DMS53 treated with DMSO at 0.1 percent for 48 hours (cell line): ENCODE data around the gene GNB4.
A peak's percentile ranks its signal among the peaks of the same experiment; 100 is the strongest.

Experiments used
- DNase-seq: peaks from one replicate; lab custom pipeline; 2025; ENCODE audit not compliant: unreplicated experiment; lab: John Stamatoyannopoulos, UW

GNB4 gene

DNA sequence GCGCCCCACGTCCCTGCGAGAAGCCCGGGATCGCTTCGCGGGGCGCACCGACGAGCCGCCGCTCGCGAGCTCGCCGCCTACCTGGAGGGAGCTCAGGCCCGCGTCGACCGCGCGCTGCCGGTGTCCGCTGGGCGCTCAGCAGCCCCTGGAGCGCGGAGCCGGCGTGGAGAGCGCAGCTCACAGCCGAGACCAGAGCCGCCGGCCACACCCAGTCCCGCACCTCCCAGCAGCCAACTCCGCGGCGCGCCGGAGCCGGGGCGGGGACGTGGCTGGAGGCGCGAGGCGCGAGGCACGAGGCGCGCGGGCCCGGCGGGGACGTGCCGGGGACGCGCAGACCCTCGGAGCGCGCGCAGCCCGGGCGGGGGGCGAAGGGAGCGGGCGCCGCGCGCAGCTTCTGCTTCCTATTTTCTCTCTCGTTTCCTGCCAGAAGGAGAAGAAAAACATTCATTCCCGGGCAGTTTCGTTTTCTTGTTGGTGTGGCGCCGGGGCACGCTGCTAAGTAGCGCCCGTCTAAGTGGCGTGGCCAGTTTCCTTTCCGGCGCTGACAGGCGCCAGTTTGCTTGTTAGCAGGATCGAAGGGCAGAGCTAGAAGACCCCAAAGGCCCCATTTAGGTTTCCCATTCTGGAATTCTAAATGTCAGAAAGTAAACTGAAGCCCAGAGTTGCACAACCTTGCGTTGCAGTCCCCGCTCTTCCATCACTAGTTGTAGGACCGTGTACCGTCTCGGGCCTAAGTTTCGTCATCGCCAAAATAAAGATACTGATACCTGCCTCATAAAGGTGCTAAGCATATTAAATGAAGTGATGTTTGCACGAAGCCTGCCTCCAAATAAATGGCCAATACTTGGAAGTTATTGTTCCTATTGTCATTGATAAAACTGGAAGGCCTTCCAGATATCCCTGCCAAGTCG lies at the start of gene GNB4:
Gene GNB4, minus strand, starts transcription at position 206 of the 911 bp plus-strand sequence. CDS start 25,270 bp downstream, outside the sequence.
- DNase-seq = peak; percentile 35

DNA sequence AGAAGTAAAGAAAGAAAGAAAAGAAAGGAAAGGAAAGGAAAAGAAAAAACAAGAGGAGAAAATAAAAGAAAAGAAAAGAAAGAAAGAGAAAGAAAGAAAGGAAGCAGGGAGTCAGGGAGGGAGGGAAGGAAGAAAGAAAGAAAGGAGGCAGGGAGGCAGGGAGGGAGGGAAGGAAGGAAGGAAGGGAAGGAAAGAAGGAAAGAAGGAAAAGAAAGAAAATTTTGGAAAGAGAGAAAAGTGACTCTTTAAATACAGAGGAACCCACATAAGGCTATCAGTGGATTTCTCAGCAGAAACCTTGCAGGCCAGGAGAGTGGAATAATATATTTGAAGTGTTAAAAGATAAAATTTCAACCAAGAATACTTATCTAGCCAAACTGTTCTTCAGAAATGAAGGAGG lies 44.2 kb upstream of the GNB4 start:
- DNase-seq = no peak

- DNase-seq = no peak
These were observed 42.0 kb upstream of the GNB4 start for GRCh38 chr3:179493260-179493659.

DNA sequence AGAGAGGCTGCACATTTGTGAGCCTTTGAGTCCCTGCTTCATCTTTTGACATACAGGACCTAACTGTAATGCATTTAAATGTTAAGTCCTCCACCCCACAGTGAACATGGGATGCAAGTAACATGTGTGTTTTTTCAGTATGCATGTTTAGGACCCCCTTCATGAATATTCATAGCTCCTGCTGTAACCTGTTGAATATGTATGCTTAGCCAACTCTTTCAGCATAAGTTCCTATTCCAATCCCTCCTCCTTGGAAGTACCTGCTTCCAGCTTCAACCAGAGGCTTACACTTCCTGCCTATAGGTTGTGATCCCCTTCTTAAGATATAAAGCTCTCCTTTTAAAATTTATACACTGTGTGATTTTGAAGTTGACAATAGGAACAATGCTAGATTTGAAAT lies 36.9 kb upstream of the GNB4 start:
- DNase-seq = no peak

DNA sequence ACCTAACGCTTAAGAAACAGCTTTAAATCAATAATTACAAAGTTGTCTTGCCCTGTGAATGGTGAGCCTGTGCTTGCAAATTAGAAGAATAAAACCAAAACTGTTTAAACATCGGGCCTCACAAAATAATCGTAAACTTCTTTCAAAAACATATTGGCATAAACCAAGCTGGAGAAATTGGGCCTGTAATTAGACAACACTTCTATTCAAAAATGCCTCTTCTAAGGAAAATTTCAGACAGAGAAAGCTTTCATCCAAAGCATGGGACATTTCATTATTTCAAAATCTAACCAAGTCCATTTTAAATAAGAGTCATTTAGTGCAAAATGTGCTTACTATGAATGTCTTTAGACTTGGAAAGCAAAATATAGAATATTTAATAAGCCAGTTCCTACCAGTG lies 35.5 kb upstream of the GNB4 start:
- DNase-seq = no peak

- DNase-seq = no peak
These were observed 31.6 kb upstream of the GNB4 start for GRCh38 chr3:179482857-179483256.

DNA sequence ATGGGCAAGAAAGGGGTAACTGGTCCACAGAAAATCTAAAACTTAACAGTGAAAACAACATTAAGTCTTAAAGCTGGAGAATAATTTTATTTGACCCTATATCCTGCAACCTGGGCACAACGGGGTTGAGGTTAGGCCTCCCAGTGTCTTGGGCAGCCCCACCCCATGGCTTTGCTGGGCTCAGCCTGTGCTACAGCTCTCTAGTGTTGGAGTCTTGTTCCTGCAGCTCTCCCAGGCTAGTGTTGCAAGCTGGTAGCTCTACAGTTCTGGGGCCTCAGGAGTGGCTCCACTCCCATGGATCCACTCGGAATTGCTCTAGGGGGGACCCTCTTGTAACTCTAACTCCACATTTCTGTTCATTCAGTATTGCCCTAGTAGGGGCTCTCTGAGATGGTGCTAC lies 24.9 kb upstream of the GNB4 start:
- DNase-seq = no peak

DNA sequence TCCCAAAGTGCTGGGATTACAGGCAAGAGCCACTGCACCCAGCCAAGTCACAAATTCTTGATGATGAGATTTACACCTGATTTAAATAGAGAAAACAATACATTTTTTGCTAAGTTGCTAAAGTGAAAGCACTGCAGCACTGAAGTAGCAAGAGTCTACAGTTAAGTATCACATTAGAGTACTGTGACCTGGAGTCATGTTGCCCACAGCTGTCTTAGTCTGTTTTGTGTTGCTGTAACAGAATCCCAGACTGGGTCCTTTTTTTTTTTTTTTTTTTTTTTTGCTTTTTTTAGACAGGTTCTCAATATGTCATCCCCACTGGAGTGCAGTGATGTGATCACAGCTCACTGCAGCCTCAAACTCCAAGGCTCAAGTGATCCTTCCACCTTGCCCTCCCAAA lies 23.2 kb upstream of the GNB4 start:
- no peak for DNase-seq

DNA sequence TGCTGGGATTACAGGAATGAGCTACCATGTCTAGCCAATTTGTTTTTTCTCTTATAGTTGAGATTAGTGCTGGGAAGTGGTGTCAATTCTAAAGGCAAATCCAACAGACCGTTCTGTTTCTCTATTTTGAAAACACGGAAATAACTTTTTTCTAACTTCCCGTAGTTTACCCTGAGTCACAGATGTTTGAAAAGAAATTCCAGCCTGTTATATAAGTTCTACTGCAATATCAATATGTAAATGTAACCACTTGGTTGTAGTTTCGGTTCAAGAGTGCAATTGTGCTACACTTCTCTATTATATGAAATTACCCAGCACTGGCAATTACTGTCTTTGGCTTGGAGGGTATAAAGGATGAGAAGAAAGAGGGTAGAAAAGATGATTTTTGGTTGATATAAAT lies 22.3 kb upstream of the GNB4 start:
- DNase-seq = no peak

GRCh38 chr3:179464323-179465092 lies 13.2 kb upstream of the GNB4 start:
- DNase-seq = no peak

GRCh38 chr3:179463319-179463718 lies 12.0 kb upstream of the GNB4 start:
- DNase-seq = no peak

GRCh38 chr3:179460260-179460659 lies 9.0 kb upstream of the GNB4 start:
- DNase-seq = no peak

GRCh38 chr3:179455954-179456353 lies 4.7 kb upstream of the GNB4 start:
- no peak for DNase-seq

GRCh38 chr3:179454887-179455286 lies 3.6 kb upstream of the GNB4 start:
- DNase-seq = no peak

DNA sequence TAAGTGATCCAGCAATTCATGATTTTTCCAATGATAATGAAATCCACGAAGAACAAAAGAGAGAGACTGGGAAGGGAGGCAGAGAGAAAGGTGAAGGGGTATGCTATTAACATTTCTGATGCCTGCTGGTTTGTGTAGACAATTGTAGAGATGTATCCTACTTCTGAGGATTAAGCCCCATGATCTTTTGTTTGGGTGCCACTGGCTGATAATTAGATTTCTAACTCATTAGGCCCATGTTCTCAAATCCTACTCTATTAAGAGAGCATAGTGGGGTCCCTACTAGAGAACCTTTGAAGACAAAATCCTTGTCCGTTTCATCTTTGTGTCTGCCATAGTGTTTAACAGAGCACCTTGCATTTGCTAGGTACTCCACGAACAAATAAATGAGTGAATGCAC lies 2.7 kb upstream of the GNB4 start:
- DNase-seq = no peak

GRCh38 chr3:179452872-179453271 lies 1.6 kb upstream of the GNB4 start:
- DNase-seq = no peak

- no peak for DNase-seq
These were observed 900 bp upstream of the GNB4 start for GRCh38 chr3:179452176-179452564.

DNA sequence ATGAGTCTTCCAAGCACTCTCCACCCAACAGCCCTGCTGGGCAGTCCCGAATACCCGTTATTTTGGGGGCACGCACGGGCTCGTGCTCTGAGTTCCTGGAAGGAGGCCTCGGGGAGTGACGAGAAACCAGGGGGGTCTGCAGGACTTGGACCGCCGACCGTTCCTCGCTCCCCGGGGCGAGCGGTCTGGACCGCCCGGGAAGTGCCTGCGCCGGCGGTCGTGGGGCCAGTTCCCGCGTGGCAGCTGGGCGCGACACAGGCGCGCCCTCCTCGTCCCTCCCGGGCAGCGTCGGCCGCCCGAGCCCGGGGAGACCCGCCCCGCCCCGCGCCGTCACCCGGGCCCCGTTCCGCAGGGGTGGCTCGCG lies 387 bp downstream of the GNB4 start:
- no peak for DNase-seq

- no peak for DNase-seq
These were observed 989 bp downstream of the GNB4 start for GRCh38 chr3:179450261-179450701.

GRCh38 chr3:179449636-179450035 lies 1.6 kb downstream of the GNB4 start:
- no peak for DNase-seq

DNA sequence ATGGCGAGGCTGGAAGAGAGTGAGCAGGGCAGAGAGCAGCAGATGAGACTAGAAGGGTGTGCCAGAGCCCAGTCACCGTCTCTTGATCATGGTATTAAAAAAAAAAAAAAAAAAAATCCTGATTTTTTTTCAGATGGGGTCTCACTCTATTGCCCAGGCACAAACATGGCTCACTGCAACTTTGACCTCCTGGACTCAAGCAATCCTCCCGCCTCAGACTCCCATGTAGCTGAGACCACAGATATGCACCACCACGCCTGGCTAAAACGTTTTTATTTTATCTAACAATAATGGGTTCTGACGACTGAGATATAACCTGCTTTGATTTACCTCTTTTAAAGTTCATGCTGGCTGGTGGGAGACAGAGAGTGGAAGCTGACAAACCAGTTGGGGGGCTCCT lies 4.0 kb downstream of the GNB4 start:
- DNase-seq = no peak

GRCh38 chr3:179446501-179446900 lies 4.8 kb downstream of the GNB4 start:
- no peak for DNase-seq
